Activated naive CD4-positive, alpha-beta T cell treated with anti-CD3 and anti-CD28 coated beads, Interleukin-2, amount 50 U/mL, for 72 hours (primary cell): ENCODE measurements around the gene ZNF25. TPM values are rescaled to one million over a fixed set of nuclear protein-coding genes. Genes with fewer than 3 reads are reported as not detected.
"Not testable (repeated sequence)": the region's sequence is repeated elsewhere in the genome, so short reads cannot be mapped to it uniquely, and the experiment has no call there.

Source experiments
- ATAC-seq, 2 donors: fragments of 150-1000 bp; cut with Tn5 transposase; 2 replicates each; pipeline ENCODE4 v1.10.0; 2021; ENCODE audit warnings: mild to moderate bottlenecking in 2 of 2, moderate library complexity in 2 of 2
- DNase-seq, 2 donors: peaks; one replicate each; pipeline ENCODE4 v3.0.0; 2021 to 2022; ENCODE audit warnings: low spot score in 2 of 2
- H3K27ac Mint-ChIP-seq, 2 donors: one replicate each; pipeline ENCODE4 v1.8.0; 2022; ENCODE audit warnings: mild to moderate bottlenecking in 2 of 2, mixed read lengths in 2 of 2
- H3K36me3 Mint-ChIP-seq, 2 donors: one replicate each; pipeline ENCODE4 v1.8.0; 2022; ENCODE audit warnings: mixed read lengths in 2 of 2
- H3K9me3 Mint-ChIP-seq, 2 donors: one replicate each; pipeline ENCODE4 v1.8.0; 2022; ENCODE audit warnings: mixed read lengths in 2 of 2
- total RNA-seq, 2 donors: library from RNA; stranded (reverse); gene quantifications; one replicate each; pipeline ENCODE4 v1.2.3, GENCODE V29; 2022

ZNF25 gene
- total RNA-seq, 2 donors from 2014 or later: 5.1 to 14.6 TPM

DNA sequence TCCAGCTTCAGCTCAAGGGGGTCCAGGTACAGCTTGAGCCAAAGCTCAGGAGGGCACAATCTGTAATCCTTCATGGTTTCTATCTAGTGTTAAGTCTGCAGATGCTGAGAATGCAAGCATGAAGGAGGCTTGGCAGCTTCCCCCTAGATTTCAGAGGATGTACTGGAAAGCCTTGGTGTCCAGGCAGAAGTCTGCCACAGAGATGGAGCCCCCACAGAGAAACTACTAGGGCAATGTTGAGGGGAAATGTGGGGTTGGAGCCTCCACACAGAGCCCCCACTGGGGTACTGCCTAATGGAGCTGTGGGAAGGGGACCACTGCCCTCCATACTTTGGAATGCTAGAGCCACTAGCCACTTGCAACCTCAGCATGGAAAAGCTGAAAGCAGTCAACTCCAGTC, 11.4 kb downstream of the ZNF25 start:
- peaks cover 18 to 23% of the 10 kb centered on the region in 2 donors for H3K9me3 Mint-ChIP-seq
- H3K36me3 Mint-ChIP-seq: peaks cover 60 to 61% of the 10 kb centered on the region in 2 donors
- no peak overlapping the region for H3K27ac Mint-ChIP-seq
- ATAC-seq (no peak), DNase-seq (no peak)

DNA sequence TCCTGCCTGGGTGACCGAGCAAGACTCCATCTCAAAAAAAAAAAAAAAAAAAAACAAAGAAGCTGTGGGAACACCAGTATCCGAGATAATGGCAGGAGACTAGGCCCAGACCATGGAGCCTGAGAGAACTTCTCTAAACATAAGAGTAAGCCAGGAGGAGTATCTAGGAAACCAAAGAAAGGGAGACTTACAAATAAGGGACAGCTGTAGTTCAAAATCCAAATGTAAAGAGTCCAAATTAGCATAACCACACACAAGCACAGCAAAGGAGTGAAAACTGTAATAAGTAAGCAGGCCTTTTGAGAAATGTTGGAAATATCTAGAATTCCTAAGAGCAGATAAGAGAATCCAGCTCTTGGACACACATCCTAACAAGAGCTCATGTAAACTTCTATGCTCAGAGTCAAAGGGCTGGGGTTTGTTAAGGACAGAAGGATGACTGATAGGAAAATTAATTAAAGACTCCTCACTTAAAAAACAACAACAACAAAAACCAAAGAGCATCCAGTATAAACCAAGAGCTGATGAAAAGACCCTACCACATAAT, 15.8 kb downstream of the ZNF25 start:
- Mint-ChIP-seq H3K9me3 (peaks cover 14 to 16% of the 10 kb centered on the region in 2 donors), H3K36me3 (peaks cover 49 to 53% of the 10 kb centered on the region in 2 donors), H3K27ac (no peak overlapping the region)
- no peak for ATAC-seq
- DNase-seq: no peak

DNA sequence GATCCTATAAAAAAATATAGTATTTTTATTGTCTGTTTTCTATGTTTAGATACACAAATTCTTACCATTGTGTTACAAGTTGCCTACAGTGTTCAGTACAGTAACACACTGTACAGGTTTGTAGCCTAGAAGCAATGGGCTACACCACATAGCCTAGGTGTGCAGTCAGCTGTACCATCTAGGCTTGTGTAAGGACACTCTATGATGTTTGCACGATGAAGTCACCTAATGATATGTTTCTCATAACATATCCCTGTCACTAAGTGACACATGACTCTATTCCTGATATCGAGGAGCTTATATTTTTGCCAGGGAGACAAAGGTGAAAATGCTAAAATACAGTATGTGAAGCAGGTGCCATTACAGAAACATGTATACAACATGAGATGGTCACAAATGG, 18.6 kb downstream of the ZNF25 start:
- peaks cover 54 to 60% of the 10 kb centered on the region in 2 donors for H3K36me3 Mint-ChIP-seq
- ATAC-seq (no peak), DNase-seq (no peak)
- H3K27ac Mint-ChIP-seq: no peak overlapping the region
- H3K9me3 Mint-ChIP-seq: peaks cover 20 to 24% of the 10 kb centered on the region in 2 donors

DNA sequence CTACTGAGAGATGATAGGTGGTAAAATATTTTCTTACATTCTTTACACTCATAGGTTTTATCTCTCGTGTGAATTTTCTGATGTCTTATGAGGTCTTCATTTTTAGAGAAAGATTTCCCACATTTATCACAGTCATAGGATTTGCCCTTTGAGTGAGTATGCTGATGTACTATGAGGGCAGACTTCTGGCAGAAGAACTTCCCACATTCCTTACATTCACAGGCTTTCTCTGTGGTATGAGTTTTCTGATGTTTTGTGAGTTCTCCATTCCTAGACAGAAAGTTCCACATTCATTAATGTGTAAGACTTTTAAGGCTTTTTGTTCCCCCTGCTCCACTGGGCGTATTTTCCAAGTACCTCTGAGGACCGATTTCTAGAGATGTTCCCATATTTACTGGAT, 23.5 kb downstream of the ZNF25 start:
- H3K36me3 Mint-ChIP-seq: peaks cover 73 to 91% of the 10 kb centered on the region in 2 donors
- no peak for DNase-seq
- H3K27ac Mint-ChIP-seq: no peak overlapping the region
- peaks cover 34 to 35% of the 10 kb centered on the region in 2 donors for H3K9me3 Mint-ChIP-seq
- ATAC-seq: no peak

DNA sequence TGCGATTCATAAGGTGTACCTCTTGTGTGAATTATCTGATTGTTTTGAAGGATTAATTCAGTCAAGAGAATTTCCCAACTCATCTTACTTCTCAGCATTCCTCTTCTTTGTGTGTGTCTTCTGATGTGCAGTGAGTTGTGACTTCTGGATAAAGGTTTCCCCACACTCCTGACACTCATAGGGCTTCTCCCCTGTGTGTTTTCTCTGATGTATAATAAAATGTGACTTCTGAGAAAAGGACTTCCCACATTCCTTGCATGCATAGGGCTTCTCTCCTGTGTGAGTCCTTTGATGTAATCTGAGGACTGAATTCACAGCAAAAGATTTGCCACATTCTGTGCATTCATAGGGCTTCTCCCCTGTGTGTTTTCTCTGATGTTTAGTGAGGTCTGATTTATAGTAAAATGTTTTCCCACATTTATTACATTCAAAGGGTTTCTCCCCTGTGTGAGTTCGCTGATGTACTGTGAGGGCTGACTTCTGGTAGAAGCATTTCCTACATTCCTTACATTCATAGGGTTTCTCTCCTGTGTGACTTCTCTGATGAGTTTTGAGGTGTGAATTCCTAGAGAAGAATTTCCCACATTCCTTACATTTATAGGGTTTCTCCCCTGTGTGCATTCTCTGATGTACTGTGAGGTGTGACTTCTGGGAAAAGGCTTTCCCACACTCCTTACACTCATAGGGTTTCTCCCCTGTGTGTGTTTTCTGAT, 24.2 kb downstream of the ZNF25 start:
- Mint-ChIP-seq H3K27ac (peak overlapping the region in 1 of 2 donors; percentile 19), H3K9me3 (peaks cover 34 to 35% of the 10 kb centered on the region in 2 donors), H3K36me3 (peaks cover 65 to 84% of the 10 kb centered on the region in 2 donors)
- DNase-seq (no peak), ATAC-seq (no peak)

DNA sequence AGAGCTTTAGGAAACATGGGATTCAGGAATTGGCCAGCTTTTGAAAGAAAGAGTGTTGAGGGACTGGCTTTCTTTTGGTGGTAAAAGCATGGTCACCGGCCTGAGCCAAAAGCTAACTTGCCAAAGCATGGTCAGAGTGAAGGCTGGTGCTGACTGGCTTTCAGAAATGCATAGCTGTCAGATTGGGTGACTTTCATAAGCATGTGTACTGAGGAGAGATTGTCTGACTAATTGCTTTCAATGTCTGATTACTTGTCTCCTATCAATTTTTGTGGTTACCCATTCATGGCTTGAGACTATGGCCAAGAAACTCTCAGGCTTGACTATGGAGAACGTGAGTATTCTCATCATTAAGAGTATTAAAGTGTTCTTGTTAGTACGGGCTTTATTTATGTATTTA, 28.2 kb downstream of the ZNF25 start:
- H3K9me3 Mint-ChIP-seq: peaks cover 13 to 18% of the 10 kb centered on the region in 2 donors
- DNase-seq (no peak), ATAC-seq (no peak)
- peaks cover 28 to 44% of the 10 kb centered on the region in 2 donors for H3K36me3 Mint-ChIP-seq
- H3K27ac Mint-ChIP-seq: no peak overlapping the region

DNA sequence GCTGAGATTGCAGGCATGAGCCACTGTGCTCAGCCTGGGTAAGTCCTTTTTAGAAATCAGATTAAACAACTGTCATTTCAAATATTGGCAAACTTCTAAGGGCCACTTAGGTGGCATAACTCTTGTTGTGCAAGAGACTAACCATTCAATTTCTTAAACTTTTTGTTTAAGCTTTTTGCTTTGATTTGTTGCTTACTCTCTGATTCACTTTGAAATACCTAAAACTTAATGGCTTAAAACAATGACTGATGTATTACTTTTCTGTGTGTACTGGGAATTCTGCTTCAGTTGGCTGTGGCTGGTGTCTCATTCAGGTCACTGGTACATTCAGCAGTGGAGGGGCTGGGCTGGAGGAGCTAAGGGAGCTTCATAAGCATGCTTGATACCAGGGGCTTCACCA, 28.9 kb downstream of the ZNF25 start:
- no peak for DNase-seq
- no peak for ATAC-seq
- no peak overlapping the region for H3K27ac Mint-ChIP-seq
- peaks cover 8 to 11% of the 10 kb centered on the region in 2 donors for H3K9me3 Mint-ChIP-seq
- peaks cover 21 to 37% of the 10 kb centered on the region in 2 donors for H3K36me3 Mint-ChIP-seq

DNA sequence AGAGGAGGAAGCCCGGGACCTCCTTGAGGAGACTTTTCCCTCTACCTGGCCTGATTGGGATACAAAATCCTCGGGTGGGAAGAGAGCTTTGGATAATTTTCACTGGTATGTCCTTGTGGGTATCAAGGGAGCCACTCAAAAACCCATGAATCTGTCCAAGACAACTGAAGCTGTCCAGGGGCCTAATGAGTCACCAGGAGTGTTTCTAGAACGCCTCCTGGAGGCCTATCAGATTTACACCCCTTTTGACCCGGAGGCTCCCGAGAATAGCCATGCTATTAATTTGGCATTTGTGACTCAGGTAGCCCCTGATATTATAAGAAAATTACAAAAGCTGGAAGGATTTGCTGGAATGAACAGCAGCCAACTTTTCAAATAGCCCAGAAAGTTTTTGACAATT, 38.6 kb downstream of the ZNF25 start:
- Mint-ChIP-seq H3K36me3 (no peaks in the 10 kb centered on the region), H3K9me3 (no peaks in the 10 kb centered on the region), H3K27ac (no peak overlapping the region)
- DNase-seq (no peak), ATAC-seq (no peak)

DNA sequence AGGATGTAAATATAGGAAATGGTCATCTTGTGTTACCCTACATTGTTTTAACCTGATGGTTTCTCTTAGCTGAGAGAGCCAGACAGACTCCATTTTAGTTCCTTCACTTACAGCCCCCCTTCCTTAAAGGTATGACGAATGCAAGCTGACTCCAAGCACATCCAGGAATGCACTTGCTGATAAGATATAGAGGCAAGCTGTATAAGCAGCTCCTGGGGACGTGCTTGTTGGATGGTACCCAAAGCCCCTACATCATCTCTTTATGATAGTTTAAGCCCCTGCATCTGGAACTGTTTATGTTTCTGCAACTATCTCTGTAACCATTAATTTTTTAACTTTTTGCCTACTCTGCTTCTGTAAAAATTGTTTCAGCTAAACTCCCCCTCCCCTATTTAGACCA, 41.7 kb downstream of the ZNF25 start:
- ATAC-seq: no peak
- no peaks in the 10 kb centered on the region for H3K36me3 Mint-ChIP-seq
- no peak overlapping the region for H3K27ac Mint-ChIP-seq
- DNase-seq: no peak
- H3K9me3 Mint-ChIP-seq: no peaks in the 10 kb centered on the region

DNA sequence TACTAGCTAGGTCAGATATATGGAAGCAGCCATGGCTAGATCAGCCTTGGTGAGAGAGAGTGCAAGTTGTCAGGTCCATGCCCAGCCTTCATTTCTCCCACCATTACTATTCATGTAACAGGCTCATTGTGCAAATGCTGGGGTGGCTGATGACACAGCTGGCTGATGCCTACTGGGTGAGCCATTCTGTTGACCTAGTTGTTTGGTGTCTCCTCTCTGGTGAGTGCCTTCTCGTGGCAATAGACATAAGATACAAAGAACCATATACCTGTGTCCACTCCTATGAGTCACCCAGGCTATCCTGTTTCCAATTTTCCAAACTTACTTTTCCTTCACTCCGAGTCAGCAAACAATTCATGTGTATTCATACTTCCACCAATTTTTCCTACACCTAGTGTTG, 46.0 kb downstream of the ZNF25 start:
- Mint-ChIP-seq H3K27ac (no peak overlapping the region), H3K9me3 (no peaks in the 10 kb centered on the region), H3K36me3 (no peaks in the 10 kb centered on the region)
- DNase-seq: no peak
- ATAC-seq: no peak

DNA sequence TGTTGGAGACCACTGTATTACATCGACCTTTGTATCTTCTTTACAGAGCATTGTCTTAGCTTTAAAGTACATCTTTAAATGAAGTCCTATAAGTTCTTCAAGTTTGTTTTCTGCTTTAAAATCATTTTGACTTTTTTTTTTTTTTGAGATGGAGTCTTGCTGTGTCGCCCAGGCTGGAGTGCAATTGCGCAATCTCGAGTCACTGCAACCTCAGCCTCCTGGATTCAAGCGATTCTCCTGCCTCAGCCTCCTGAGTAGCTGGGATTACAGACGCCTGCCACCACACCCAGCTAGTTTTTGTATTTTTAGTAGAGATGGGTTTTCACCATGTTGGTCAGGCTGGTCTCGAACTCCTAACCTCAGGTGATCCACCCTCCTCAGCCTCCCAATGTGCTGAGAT, 68.3 kb downstream of the ZNF25 start:
- not testable (repeated sequence) for H3K36me3 Mint-ChIP-seq, DNase-seq, H3K27ac Mint-ChIP-seq, ATAC-seq
- peaks cover 3 to 19% of the 10 kb centered on the region in 2 donors for H3K9me3 Mint-ChIP-seq

DNA sequence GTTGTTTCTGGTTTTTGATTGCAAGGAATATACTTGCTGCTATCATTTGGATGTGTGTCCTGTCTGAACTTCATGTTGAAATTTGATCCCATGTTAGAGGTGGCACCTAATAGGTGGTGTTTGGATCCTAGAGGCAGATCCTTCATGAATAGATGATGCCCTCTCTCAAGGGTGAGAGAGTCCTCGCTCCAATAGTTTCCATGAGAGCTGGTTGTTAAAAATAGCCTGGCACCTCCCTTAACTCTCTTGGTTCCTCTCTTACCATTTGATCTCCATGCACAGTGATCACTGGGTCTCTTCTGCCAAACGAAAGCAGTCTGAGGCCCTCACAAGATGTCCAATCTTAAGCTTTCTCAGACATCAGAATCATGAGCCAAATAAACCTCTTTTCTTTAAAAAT, 70.1 kb downstream of the ZNF25 start:
- no peak for ATAC-seq
- no peak overlapping the region for H3K27ac Mint-ChIP-seq
- H3K9me3 Mint-ChIP-seq: peaks cover 3 to 19% of the 10 kb centered on the region in 2 donors
- DNase-seq: no peak
- H3K36me3 Mint-ChIP-seq: no peaks in the 10 kb centered on the region

Other genes with a start within 250 kb of the ZNF25 start
- gene ZNF248, start 119.0 kb downstream of the ZNF25 start, total RNA-seq: 10 to 100 TPM in 1 of 2 donors, 1 to 10 TPM in 1; 7.6 to 11.3 TPM
- gene ZNF33A, start 34.0 kb upstream of the ZNF25 start, total RNA-seq: 10 to 100 TPM; 26.2 to 26.8 TPM
- gene ZNF37A, start 117.7 kb upstream of the ZNF25 start, total RNA-seq: 10 to 100 TPM; 23.5 to 27.2 TPM